K562 treated with DMSO at 1 percent for 4 hours (cell line): ENCODE data around the gene KBTBD6. TPM values are rescaled to one million over a fixed set of nuclear protein-coding genes. Genes with fewer than 3 reads are reported as not detected.

Experiments used
- total RNA-seq: library from RNA; unstranded; fragments of 300-600 nt; gene quantifications from 2 replicates; pipeline ENCODE4 v1.2.3, GENCODE V29; 2022; ENCODE audit not compliant: insufficient read depth

Gene KBTBD6
- total RNA-seq: 3.5 and 4.2 TPM in 2 replicates

GRCh38 chr13:41132512-41133152 lies at the start of gene KBTBD6:
Gene KBTBD6, minus strand, starts transcription at chr13:41132802. Its CDS starts 291 bp downstream, at chr13:41132511.

Other genes starting within 250 kb of the KBTBD6 start
- 18.6 and 23.7 TPM in 2 replicates for gene ELF1, start 113.5 kb downstream of the KBTBD6 start, total RNA-seq
- gene WBP4, start 71.3 kb downstream of the KBTBD6 start, total RNA-seq: 6.1 and 9.8 TPM in 2 replicates
- 3.1 and 4.3 TPM in 2 replicates for gene KBTBD7, start 61.8 kb upstream of the KBTBD6 start, total RNA-seq
- 4.2 and 6.8 TPM in 2 replicates for gene MTRF1, start 130.8 kb upstream of the KBTBD6 start, total RNA-seq
- gene NAA16, start 178.5 kb upstream of the KBTBD6 start, total RNA-seq: 3.7 and 4.0 TPM in 2 replicates